NCI-H446 (cell line): ENCODE results near the gene CLDN4.
"Not testable (repeated sequence)": the region's sequence is repeated elsewhere in the genome, so short reads cannot be mapped to it uniquely, and the experiment has no call there.

Source experiments
- DNase-seq, 2 experiments: peaks; one replicate each; lab custom pipeline; 2025; lab: John Stamatoyannopoulos, UW

CLDN4 gene

DNA sequence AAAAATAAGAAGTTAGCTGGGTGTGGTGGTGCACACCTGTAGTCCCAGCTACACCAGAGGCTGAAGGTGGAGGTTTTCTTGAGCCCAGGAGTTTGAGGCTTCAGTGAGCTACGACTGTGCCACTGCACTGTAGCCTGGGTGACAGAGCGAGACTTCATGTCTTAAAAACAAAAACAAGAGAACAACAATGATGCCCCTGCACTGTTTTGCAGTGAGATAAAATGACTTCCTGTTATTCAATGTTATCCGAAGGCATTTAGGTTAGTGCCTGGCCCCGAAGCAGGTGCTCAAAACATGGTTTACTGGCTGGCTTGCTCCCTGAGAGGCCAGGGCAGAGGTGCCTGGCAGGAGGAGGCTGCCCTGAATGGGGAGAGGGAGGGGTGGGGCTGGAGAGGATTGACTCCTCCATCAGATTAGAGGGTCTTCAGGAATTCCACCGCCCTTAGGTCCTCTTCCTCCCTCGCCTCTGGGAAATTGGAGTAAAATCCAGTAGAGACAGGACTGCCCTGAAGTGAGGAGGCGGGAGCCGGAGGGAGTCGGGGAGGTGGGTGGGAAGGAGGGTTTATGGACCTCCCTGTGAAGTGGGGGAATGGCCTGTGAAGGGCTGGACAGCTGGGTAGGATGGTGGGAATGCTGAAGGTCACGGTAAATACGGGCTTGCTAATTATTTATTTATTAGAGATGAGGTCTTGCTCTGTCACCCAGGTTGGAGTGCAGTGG, 6.8 kb upstream of the CLDN4 start:
- DNase-seq = no peak

DNA sequence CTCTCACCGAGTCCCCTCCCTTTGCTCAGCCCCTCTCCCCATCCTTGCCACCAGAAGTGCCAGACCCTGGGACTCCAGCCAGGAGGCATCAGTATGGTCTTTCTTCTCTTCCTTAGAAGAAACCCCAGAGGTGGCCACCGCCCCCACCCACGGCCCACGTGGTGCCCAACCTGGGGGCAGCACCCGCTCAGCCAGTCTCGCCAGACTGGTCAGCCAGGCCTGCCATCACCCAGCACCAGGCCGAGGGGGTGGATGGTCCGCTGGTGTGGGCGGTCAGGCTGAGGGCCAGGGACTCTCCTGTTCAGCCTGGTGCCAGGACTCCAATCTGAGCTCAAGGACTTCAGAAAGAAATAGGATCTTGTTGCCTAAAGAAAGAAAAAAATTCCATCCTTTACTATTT, 5.8 kb upstream of the CLDN4 start:
- no peak for DNase-seq

GRCh38 chr7:73827567-73828106, 3.2 kb upstream of the CLDN4 start:
- DNase-seq = peak in 1 of 2 experiments; percentile 29

- no peak for DNase-seq
Observed at GRCh38 chr7:73828107-73828803, 2.5 kb upstream of the CLDN4 start.

DNA sequence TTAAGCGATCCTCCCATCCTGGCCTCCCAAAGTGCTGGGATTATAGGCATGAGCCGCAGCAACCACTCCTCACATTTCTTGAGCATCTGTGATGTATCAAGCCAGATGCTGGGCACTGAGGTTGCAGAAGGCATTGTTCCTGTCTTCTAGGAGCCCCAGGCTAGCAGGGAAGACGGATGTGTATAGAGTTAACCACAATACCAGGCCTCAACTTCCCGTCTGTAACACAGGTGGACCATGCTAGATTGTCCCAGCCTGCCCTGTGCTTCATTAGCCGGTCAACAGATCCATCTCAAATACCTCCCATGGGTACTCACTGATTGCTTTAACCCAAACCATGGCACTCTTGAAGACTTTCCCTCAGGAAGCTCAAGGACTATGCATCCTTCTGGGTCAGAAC, 1.8 kb upstream of the CLDN4 start:
- no peak for DNase-seq

DNA sequence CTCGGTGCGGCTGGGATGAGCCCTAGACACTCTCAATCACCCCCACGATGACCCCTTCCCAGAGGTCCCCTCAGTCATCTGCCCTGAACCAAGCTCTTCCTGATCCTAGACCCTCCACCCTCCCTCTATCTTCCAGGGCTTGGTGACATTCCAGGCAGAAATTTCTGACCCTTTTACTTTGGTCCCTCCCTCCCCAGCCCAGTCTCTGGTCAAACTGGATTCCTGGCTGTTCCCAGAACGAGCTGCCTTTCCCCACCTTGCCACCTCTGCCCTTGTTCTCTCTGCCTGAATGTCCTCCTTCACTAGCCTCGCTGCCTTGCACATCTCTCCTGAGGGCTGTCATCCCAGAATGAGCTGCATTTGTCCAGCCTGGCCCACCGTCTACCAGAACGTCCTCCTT, 1.3 kb upstream of the CLDN4 start:
- DNase-seq = no peak

DNA sequence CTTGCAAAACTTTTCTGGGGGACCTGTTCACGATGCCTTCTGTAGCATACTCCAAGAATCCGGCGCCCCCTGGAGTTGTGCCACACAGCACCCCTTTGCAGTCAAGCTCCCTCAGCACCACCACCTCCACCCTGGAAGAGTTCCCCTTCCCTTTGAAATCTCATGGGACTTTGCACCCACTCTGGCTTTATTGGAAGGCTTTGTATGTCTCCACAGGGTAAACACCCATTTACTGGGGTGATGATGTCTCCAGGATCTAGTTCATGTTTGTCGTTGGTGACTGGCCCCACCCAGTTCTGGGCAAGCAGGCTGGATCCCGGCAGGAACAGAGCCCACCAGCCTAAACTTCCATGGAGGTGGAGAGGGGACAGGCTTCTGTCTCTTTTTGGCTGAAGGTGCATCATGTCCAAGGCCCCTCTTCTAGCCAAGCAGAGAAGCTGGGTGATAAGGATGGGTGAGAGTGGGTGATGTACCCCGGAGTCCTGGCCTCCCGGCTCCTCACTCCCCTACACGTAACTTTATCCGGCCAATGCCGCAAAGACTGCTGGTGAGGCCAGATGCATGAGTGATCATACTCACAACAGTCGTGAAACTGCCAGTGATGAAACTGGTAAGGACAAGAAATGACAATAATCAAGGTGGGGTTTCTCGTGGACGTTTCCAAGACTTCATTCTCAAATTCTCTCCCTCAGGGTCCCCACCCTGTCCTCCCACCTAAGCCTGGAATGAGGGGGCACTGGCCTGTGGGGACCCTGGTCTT, 695 bp upstream of the CLDN4 start:
- no peak for DNase-seq

GRCh38 chr7:73831584-73831833, 713 bp downstream of the CLDN4 start:
- no peak for DNase-seq

- DNase-seq = no peak
Observed at GRCh38 chr7:73831834-73832651, 1.2 kb downstream of the CLDN4 start.

DNA sequence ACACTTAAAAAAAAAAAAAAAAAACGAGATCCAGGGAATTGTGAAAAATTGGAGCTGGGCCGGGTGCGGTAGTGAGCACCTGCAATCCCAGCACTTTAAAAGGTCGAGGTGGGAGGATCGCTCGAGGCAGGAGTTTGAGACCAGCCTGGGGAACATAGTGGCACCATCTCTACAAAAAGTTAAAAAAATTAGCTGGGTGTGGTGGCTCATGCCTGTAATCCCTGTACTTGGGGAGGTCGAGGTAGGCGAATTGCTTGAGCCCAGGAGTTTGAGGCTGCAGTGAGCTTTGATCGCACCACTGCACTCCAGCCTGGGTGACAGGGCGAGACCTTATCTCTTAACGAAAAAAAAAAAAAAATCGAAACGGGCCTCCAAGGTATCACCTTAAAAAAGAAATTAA, 2.0 kb downstream of the CLDN4 start:
- no peak for DNase-seq

DNA sequence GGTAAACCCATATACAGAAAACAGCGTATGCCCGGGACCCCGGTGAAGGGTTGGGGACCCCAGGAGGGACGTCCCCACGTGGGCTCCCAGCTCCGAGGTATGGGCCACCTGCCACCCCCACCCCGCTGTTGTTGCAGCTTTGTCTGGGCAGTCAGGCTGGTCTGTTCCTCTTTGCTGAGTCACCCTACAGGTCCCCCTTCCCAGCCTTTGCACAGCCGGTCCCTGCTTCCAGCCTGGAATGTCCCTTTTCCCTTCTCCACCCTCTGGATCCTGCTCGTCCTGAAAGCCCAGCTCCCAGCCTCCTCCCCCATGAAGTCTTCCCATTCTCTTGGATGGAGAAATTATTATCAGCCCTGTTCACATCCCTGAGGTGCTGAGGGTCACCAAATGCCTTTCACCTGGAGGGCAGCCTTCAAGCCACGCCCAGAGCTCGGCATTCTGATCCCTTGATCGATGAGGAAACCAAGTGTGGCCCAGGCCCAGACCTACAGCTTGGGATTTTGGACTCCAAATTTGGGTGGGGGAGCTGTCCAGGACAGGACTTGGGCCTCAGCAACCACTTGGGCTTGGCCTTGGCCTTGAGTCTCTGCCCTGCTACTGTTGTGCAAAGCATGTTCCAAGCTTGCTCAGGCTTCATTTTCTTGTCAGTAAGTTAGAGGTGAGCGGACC, 2.6 kb downstream of the CLDN4 start:
- no peak for DNase-seq

DNA sequence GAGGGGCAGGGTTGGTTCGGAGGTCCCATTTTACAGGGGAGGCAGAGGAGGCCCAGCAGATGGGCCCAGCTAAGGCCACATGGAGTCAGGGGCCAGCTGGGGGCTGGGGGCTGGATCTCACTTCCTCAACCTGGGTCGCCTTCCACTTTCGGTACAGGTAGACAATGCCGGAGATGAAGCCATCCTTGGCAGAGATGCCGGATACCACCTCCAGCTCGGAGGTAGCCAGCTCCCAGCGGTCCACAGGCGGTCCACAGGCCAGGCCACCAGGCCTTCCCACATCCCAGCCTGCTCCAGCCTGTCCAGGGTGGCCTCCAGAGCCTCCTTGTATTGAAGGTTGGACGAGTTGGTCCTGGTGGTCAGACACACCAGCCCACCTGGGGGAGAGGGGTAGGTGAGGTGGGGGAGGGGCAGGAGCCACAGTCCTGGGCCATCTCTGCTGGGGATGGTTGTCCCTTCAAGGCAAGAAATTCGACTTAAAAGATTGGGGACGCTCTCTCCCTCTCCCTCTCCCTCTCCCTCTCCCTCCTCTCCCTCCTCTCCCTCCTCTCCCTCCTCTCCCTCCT, 3.9 kb downstream of the CLDN4 start:
- no peak for DNase-seq

- DNase-seq = not testable (repeated sequence)
Observed at GRCh38 chr7:73837167-73837566, 6.4 kb downstream of the CLDN4 start.

DNA sequence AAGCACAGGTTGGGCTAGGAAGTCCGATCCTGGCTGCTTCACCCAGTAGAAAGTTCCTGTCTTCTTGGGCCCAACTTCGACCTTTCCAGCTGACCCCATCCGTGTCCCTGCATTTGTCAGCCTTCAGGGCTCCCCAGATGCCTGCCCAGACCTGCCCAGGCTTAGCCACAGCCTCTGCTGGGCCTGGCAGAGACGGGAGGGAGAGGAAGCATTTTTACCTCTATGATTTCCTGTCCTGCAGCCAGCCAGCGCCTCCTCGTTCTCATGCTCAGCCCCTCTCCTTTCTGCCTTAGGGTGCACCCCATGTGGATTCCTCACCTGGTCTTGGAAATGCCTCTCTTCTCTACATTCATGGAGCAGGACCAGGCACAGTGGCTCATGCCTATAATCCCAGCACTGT, 7.8 kb downstream of the CLDN4 start:
- DNase-seq = no peak

DNA sequence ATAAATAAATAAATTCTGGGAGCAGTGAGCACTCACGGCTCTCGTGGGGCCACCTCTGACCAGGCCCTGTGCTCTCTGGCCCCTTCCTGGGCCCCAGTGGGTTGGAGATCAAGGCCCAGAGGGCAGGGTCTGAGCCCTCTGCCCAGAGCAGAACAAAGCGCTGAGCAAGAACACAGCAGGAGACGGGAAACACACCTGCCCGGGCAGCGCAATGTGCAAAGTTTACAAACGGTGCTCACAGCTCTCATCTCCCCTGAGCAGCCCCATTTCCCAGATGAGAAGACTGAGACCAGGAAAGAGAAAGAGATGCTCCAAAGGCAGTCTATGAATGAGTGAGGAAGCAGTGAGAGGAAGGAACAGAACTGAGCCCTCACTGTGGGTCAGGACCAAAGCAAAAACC, 8.5 kb downstream of the CLDN4 start:
- no peak for DNase-seq

DNA sequence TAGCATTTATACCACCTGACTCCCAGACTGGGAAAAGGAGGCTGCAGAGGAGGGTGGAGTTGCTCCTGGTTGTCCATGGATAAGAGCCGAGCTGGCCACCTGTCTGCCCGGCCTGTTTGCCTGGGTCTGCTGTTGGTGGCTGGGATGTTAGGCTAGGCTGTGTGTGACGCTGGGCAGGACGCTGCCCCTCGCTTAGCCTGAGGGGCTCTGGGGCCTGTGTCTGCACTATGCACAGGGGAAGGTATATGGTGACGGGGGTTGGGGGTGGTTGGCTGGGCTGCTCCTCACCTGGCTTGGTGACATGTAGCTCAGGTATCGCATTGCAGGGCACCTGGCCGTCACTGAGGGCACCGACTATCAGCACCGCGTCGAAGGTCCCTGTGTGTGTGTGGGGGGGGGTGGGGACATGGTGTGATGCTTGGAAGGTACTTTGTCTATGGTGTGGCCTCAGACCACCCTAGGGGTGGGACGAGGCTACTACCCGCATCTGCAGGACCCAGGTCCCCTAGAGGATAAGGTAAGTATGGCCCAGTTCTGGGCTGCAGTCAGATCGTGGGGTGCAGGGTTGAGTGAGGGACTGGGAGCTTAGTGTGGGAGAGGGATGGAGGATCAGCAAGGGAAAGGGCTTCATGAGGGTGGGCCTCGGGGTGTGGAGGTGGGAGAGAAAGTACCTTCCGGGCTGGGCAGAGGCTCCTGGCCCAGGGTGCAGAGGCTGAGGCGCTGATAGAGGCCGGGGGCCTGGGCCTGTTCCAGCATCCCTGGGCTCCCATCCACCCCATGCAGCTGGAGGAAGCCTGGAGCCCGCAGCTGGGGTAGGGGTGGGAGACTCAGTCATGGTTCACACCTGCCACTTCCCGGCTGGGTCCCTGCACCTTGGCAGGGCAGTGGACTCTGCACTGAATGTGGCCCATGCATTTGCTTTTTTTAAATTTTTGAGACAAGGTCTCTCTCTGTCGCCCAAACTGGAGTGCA, 9.2 kb downstream of the CLDN4 start:
- DNase-seq = no peak

DNA sequence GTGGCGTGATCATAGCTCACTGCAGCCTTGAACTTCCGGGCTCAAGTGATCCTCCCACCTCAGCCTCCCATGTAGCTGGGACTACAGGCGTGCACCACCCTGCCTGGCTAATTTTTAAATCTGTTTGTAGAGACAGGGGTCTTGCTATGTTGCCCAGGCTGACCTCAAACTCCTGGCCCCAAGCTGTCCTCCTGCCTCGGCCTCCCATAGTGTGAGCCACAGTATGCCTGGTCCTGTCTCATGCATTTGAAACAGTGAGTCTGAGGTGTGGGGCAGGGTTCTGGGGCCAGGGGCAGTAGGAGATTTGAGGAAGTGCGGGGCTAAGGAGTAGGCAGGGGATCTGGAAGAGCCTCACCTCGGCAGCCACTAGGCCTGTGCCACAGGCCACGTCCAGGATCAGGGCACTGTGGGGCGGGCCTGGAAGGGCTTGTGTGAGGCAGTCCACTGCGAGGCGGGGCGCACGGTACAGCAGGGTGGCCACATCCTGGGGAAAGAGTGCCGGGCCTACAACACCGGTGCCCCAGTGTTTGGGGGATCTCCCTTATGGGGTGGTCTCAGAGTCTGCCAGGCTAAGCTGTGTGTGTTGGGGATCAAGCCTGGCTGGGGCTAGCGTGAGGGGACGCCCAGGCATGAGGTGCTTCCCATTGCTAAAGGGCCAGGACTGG, 10.1 kb downstream of the CLDN4 start:
- no peak for DNase-seq

DNA sequence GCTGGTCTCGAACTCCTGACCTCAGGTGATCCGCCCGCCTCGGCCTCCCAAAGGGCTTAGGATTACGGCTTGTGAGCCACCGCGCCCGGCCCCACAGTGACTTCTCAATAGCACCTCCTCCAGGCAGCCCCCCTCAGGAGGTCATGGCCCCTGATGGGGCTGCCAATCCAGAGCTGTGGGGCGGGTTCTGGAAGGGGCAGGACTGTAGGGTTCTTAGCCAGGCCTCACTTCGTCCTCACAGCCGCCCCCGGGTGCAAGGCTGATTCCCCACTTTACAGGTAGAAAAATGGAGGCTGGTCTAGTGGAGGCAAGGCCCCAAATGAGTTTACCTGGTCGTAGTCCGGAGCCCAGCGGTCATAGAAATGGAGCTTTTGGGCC, 10.9 kb downstream of the CLDN4 start:
- DNase-seq = no peak
